Activated CD8-positive, alpha-beta memory T cell treated with anti-CD3 and anti-CD28 coated beads for 24 hours (primary cell): ENCODE results near the gene LAPTM4A.
"Not testable (repeated sequence)": the region's sequence is repeated elsewhere in the genome, so short reads cannot be mapped to it uniquely, and the experiment has no call there.

Source experiments
- DNase-seq: peaks from one replicate; pipeline ENCODE4 v3.0.0-alpha.2; 2020

The LAPTM4A gene

GRCh38 chr2:20051532-20052228 is at the start of gene LAPTM4A:
LAPTM4A (minus strand) TSS chr2:20051628; CDS start chr2:20051520, 108 bp downstream.
- DNase-seq: peak; percentile 98

GRCh38 chr2:20100711-20101110 is 49.3 kb upstream of the LAPTM4A start:
- no peak for DNase-seq

DNA sequence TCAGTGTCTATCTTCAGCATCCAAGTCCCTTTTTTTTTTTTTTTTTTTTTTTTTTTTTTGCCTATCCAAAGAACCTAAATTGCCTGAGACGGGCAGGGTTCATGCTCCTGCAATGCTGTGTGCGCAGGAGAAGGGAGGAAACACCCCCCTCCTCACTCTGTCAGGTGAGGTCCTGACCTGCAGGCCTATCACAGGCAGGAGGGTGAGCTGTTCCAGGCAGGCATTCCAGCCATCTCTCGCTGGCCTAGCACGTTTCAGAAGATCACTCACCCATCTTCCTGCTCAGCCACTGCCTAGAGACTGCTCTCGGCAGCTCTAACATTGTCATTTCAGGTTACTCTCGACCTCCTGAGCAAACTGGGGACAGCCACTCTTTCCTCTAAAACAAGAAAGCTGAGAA is 48.4 kb upstream of the LAPTM4A start:
- DNase-seq: no peak

- DNase-seq: peak; percentile 83
These were observed 46.7 kb upstream of the LAPTM4A start for GRCh38 chr2:20097889-20098714.

DNA sequence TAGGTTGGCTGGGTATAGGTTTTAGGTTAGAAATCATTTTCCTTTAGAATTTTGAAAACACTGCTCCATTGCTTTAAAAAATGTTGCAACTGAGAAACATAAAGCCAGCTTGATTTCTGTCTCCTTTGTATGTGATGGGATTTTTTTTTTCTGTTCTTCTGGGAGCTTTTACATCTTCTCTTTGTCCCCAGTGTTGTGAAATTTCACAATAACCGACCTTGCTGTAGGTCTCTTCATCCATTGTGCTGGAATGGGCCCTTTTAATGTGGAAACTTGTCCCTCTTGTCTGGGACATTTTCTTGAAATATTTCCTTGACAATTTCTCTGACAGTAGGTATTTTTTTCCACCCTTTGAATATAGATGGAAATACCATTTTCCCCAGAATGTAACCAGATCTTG is 44.0 kb upstream of the LAPTM4A start:
- DNase-seq: no peak

DNA sequence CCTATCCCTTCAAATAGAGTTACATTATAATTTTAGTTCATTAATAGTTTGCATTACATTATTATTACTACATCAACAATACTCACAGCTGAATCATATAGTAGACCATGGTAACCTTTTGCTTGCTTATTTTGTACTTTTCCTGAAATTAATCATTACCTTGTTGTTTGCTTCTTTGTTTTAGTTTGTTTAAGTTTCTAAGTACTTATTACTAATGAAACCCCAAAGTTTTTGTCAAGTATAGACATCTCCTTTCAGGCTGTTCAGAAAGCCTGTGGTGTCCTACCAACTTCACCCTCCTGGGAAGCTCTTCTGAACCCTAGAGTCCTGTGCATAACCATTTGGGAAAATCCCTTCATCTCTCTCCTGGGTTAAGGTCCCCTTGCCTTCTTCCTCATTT is 43.5 kb upstream of the LAPTM4A start:
- DNase-seq: no peak

DNA sequence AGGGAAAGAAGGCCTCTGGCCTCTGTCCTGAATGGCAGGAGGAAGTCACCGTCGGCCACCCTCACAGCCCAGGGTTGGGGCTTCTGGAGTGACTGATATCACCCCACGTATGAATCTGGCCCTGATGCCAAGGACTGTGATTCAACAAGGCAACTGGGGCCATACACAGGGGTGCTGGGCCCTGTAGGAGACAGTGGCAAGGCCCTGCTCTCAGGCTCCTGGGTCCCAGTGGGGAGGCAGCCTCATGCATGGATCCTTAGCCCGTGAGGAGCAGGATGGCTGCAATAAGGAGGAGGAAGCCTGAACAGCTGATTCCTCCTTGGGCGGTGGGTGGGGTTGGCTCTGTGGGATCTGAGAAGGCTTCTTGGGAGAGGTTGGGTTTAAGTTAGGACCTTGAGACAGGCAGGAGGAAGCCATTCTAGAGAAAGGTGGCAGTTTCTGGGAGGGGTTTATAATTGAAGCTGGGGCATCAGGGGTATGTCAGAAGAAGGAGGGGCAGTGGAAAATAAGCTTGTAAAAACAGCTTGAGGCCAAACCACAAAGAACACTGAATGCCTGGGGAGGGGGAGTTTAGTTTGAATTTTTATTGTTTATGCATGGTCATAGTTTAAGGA is 42.8 kb upstream of the LAPTM4A start:
- no peak for DNase-seq

DNA sequence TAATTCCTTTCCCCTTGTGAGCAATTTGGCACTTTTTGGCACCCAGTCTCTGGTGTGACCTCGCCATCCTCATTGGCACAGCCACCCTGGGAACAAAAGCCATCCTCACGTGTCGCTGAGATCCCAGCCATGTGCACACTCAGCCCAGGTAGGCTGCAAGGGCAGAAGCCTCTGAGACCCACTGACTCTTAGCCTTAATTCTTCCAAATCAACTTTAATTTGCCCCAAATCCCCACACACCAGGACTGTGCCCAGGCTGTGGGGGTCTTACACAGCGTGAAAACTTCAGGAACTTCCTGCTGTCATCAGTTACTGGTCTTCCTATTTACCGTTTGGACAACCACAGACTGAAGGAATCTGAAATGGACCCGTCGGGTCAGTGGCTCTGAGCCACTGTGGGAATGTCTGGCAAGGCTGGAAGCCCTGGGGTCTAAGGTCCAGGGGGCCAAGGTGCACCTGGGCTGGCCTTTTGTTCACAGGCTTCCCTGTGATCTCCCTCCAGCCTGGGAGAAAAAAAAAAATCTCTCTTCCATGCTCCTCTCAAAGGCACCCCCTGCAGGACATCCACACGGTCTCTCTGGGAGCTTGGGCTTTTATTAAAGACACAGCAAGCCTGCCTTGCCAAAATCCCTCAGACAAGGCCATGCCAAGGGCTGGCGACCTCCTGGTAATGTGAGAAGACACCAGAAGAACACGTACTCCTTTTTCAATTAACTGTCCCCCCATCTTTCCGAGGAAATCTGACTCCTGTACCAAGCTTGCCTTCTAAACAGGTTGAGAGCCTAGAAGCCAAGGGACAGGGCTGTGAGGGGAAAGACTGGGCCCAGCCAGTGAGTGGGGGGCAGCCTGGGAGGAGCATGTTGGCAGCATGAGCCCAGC is 42.1 kb upstream of the LAPTM4A start:
- DNase-seq: no peak

- DNase-seq: no peak
These were observed 41.4 kb upstream of the LAPTM4A start for GRCh38 chr2:20092901-20093235.

DNA sequence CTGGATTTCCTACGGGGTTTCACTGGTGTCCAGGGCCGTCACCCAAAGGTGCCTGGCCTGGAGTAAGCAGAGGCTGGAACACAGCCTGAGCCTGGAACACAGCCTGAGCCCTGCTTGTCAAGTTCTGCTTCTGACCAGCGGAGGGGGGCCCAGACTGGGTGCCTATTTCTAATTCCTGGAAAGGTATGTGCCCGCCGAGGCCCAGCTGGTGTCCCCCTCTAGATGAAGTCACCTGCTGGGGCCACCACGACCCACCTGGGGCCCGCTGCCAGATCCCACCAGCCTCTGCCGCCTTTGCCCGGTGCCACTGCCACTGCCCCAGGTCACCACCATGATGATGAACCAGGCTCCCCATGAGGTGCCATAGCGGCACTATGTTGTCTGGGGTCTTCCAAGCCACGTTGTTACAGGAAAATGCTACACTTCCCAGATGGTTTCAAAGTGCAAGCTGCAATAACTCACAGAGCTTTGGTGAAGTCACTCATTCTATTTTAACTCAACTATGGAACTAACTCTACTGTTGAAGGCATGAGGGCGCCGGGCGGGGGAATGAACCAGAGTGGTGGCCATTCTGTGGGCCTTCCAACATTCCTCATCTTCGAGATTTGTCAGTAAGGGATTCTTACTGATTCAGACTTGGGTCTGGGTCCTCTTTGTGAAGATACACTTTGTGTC is 40.9 kb upstream of the LAPTM4A start:
- DNase-seq: no peak

DNA sequence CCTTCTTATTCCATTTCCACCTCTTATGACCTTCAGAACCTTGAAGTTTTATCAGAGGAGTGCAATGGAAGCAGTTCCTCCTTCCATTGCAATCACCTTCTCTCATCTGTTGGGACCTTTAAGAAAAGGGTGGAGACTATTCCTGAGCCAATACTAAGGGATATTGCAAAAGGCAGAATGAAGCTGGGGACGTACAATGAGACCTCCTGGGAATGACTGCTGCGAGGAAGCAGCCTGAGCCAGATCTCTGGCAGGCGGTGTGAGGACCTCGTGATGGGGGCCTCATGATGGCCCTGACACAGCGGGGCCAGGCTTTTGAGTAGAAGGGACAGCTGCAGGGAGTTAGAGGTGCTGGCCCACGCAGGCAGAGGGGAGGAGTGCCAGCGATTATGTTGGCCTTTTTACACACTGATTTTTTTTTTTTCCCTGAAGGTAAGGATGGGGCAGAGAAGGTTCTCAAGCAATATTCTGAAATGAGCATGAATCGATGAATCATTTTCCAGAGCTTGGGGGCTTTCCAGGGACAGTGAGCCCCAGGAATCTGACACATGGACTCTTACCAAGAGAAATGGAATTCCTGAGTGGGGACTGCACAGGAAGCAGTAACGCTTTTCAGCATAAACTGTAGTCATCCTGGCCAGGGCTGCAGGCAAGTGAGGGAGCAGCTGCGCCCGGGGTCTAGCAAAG is 40.0 kb upstream of the LAPTM4A start:
- no peak for DNase-seq

DNA sequence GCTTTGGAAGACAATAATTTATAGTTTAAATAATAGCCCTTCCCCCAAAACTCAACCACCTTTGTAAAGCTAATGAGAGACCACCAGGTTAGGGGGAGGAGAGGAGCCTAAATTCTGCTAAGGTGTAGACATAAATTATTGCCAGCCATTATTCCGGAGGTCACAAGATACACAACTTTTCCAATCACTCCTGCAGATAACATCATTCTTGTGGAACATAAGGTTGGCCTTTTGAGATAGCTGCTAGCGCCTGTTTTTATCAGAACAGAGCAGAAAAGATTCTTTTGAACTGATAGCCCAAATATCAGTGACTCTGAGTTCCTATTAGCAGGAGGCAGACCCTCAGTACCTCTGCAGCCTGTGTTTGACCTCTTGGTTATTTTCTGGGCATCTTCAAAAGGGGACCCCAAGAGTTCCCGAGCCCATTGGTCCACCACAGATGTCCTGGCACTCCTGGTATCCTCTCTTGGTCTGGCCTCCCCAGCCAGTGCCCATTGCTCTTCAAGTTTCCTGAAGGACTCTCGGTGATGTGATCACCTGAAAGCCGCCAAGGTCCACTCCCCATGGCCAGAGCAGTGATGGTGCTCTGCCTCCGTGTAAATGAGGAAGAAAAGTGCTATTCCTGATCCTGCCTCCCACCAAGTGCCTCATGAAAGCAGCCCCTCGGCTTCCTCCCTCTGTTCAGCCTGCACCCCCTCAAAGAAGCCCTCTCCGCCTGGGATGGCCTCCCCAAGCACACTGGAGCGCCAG is 38.5 kb upstream of the LAPTM4A start:
- DNase-seq: no peak

- not testable (repeated sequence) for DNase-seq
These were observed 34.5 kb upstream of the LAPTM4A start for GRCh38 chr2:20085909-20086308.

GRCh38 chr2:20082812-20083211 is 31.4 kb upstream of the LAPTM4A start:
- not testable (repeated sequence) for DNase-seq

DNA sequence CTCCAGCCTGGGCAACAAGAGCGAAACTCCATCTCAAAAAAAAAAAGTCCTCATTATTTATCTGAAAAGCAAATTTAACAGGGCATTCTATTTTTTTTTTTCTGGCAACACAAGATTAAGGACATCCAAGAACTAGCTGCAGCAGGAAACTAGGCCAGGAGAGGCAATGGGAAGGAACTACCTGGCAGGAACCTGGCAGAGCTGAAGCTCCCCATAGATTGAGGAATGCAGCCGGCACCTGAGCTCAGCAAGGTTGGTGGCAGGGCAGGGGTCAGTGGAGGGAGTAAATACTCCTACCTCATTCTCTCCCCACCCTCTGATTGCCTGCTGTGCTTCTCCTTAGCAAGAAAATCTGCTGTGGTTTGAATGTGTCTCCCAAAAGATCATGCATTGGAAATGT is 30.4 kb upstream of the LAPTM4A start:
- DNase-seq: no peak

DNA sequence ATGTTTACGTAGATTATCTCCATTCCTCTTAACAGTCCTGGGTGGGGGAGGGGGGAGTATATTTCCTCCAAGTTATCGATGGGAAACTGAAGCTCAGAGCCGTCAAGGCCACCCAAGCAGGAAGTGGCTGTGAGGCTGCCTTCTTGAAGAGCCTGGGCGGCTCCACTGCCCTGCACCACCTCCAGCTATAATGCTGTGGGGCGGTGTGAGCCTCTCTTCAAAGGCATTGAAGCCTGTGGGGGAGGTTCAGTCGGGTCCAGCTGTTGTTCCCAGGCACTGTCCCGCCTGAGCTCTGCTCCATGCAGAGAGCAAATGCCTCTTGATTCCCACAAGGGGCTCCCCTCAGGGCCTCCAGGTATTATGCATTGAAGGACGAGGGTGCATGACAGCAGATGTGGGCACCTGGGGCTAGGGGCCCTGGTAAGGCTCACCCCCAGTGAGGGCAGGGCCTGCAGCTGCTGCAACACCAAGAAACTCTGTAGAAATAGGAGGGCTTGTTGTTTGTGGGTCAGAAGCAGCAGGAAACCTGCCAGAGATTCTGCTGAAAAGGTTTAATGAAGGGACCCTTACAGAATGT is 29.5 kb upstream of the LAPTM4A start:
- no peak for DNase-seq

DNA sequence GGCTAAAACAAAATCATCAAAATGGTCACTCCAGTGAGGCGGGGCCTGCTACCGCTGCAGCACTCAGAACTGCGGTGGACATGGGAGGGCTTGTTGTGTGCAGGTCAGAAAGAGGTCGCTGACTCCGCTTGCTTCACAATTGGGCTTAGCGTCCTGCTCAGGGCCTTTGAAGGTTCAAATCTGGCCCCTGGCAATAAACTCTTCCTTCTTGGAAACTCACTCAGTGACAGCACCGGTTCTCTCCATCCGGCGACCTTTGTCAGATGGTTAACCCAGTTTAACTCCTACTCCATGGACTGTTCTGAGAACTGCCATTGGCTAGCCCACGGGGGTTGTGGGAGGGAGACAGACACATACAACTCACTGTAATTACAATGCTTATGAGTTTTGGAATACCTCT is 29.0 kb upstream of the LAPTM4A start:
- DNase-seq: no peak

GRCh38 chr2:20079546-20080115 is 28.2 kb upstream of the LAPTM4A start:
- DNase-seq: no peak

- DNase-seq: no peak
These were observed 26.0 kb upstream of the LAPTM4A start for GRCh38 chr2:20077411-20077940.

GRCh38 chr2:20076757-20077156 is 25.3 kb upstream of the LAPTM4A start:
- DNase-seq: no peak
